GM23338 (cell line): ENCODE measurements around the gene CROCC2. TPM values are rescaled to one million over a fixed set of nuclear protein-coding genes. Genes with fewer than 3 reads are reported as not detected.

Experiments used
- ATAC-seq: fragments of 200-7000 bp; cut with Tn5 transposase; 3 replicates; pipeline ENCODE4 v1.9.1; 2020
- DNase-seq: peaks from one replicate; pipeline ENCODE4 v3.0.0-alpha.2; 2015; ENCODE audit warnings: low spot score
- H2AFZ ChIP-seq: fragments of 200-600 bp; sonication (generic); 2 replicates; pipeline ENCODE4 v1.8.0; 2016; ENCODE audit warnings: antibody characterized with exemption, mild to moderate bottlenecking, moderate library complexity
- H3F3A ChIP-seq: fragments of 200-600 bp; sonication (generic); replicated peaks from 2 replicates; pipeline ENCODE4 v1.8.0; 2017; ENCODE audit warnings: antibody characterized with exemption, mixed run types, low read depth
- H3K27ac ChIP-seq: fragments of 200-600 bp; sonication (generic); 2 replicates; pipeline ENCODE4 v1.6.1; 2016; ENCODE audit warnings: low read depth
- H3K27me3 ChIP-seq: fragments of 200-600 bp; sonication (generic); 2 replicates; pipeline ENCODE4 v1.8.0; 2016; ENCODE audit warnings: mild to moderate bottlenecking, mixed run types, moderate library complexity; ENCODE audit not compliant: insufficient read depth
- H3K36me3 ChIP-seq: fragments of 200-600 bp; sonication (generic); 2 replicates; pipeline ENCODE4 v1.8.0; 2016; ENCODE audit warnings: mild to moderate bottlenecking; ENCODE audit not compliant: insufficient read depth
- H3K4me1 ChIP-seq: fragments of 200-600 bp; sonication (generic); 2 replicates; pipeline ENCODE4 v1.8.0; 2016; ENCODE audit warnings: mild to moderate bottlenecking, moderate library complexity; ENCODE audit not compliant: insufficient read depth
- H3K4me2 ChIP-seq: fragments of 200-600 bp; sonication (generic); 2 replicates; pipeline ENCODE4 v1.7.1; 2017; ENCODE audit warnings: mixed run types
- H3K4me3 ChIP-seq: fragments of 200-600 bp; sonication (generic); 2 replicates; pipeline ENCODE4 v1.6.1; 2016; ENCODE audit warnings: mixed run types
- H3K79me2 ChIP-seq: fragments of 200-600 bp; sonication (generic); replicated peaks from 2 replicates; pipeline ENCODE4 v1.8.0; 2017; ENCODE audit warnings: mild to moderate bottlenecking; ENCODE audit not compliant: insufficient read depth
- H3K9me2 ChIP-seq: fragments of 200-600 bp; sonication (generic); 2 replicates; pipeline ENCODE4 v1.8.0; 2017; ENCODE audit not compliant: insufficient read depth
- H4K20me1 ChIP-seq: fragments of 200-600 bp; sonication (generic); replicated peaks from 2 replicates; pipeline ENCODE4 v1.8.0; 2017; ENCODE audit warnings: mild to moderate bottlenecking; ENCODE audit not compliant: insufficient read depth
- H3K27ac Mint-ChIP-seq: 2 replicates; pipeline ENCODE4 v1.8.0; 2020; ENCODE audit warnings: inconsistent platforms, mild to moderate bottlenecking, moderate library complexity, mixed read lengths
- H3K27me3 Mint-ChIP-seq: 3 replicates; pipeline ENCODE4 v1.8.0; 2022; ENCODE audit warnings: low read depth, mild to moderate bottlenecking, moderate library complexity, mixed read lengths, inconsistent platforms; ENCODE audit not compliant: insufficient read depth, poor library complexity
- H3K36me3 Mint-ChIP-seq: 3 replicates; pipeline ENCODE4 v1.8.0; 2021; ENCODE audit warnings: low read depth, mild to moderate bottlenecking, inconsistent platforms, moderate library complexity, mixed read lengths
- H3K4me1 Mint-ChIP-seq: 3 replicates; pipeline ENCODE4 v1.8.0; 2020; ENCODE audit warnings: mild to moderate bottlenecking, inconsistent platforms, mixed read lengths
- H3K4me3 Mint-ChIP-seq: 3 replicates; pipeline ENCODE4 v1.8.0; 2021; ENCODE audit warnings: moderate library complexity, mild to moderate bottlenecking, inconsistent platforms, mixed read lengths
- H3K9me3 Mint-ChIP-seq: 3 replicates; pipeline ENCODE4 v1.8.0; 2020; ENCODE audit warnings: moderate library complexity, mild to moderate bottlenecking, inconsistent platforms, mixed read lengths
- CREB1 ChIP-seq: fragments of 250-450 bp; sonication (Bioruptor Pico); IDR thresholded peaks from 2 replicates; pipeline ENCODE4 v1.5.0; 2020; ENCODE audit warnings: low read depth, mild to moderate bottlenecking, moderate library complexity
- CTCF ChIP-seq, 2 experiments: fragments of 200-600 bp in 1 of 2; sonication (generic) in 1 of 2; conservative IDR thresholded peaks; 2 replicates each; pipeline versions ENCODE4 v1.5.1 to v1.6.1; 2016 to 2017; ENCODE audit warnings: antibody characterized with exemption in 2 of 2, low read depth in 2 of 2, mild to moderate bottlenecking in 2 of 2, moderate library complexity in 1 of 2
- ETS1 ChIP-seq: IDR thresholded peaks from 2 replicates; pipeline ENCODE4 v1.6.1; 2016; ENCODE audit warnings: antibody characterized with exemption
- EZH2 ChIP-seq: fragments of 200-600 bp; sonication (generic); IDR thresholded peaks from one replicate; pipeline ENCODE4 v1.8.0; 2017; ENCODE audit warnings: antibody characterized with exemption, mild to moderate bottlenecking, low read depth; ENCODE audit not compliant: unreplicated experiment
- EZH2phosphoT487 ChIP-seq: fragments of 200-600 bp; sonication (generic); IDR thresholded peaks from one replicate; pipeline ENCODE4 v1.8.1; 2018; ENCODE audit warnings: antibody characterized with exemption; ENCODE audit not compliant: unreplicated experiment
- JUNB ChIP-seq: IDR thresholded peaks from one replicate; pipeline ENCODE4 v1.6.1; 2016; ENCODE audit warnings: antibody characterized with exemption; ENCODE audit not compliant: unreplicated experiment
- NANOG ChIP-seq: IDR thresholded peaks from 2 replicates; pipeline ENCODE4 v1.6.1; 2016; ENCODE audit warnings: antibody characterized with exemption, borderline replicate concordance
- STAT1 ChIP-seq: IDR thresholded peaks from one replicate; pipeline ENCODE4 v1.6.1; 2016; ENCODE audit warnings: antibody characterized with exemption; ENCODE audit not compliant: unreplicated experiment
- ZNF114 ChIP-seq: fragments of 250-450 bp; sonication (Bioruptor Pico); IDR thresholded peaks from 2 replicates; pipeline ENCODE4 v1.5.0; 2020; ENCODE audit warnings: mild to moderate bottlenecking, moderate library complexity
- ZNF331 ChIP-seq: fragments of 250-450 bp; sonication (Bioruptor Pico); IDR thresholded peaks from 2 replicates; pipeline ENCODE4 v1.5.0; 2020; ENCODE audit warnings: low read depth, mild to moderate bottlenecking, moderate library complexity
- polyA plus RNA-seq: library from polyadenylated mRNA; unstranded; fragments of >200 nt; fragmentation: Nextera tagmentation; extraction: Ambion mirVana; gene quantifications from 2 replicates; pipeline ENCODE4 v1.2.1, GENCODE V29; 2016
- total RNA-seq: library from RNA; depleted of rRNA; stranded (reverse); fragments of >200 nt; shearing (Covaris generic); gene quantifications from 2 replicates; pipeline ENCODE4 v1.2.3, GENCODE V29; 2014
- TF ChIP-seq, protein P1 (sequence below): IDR thresholded peaks from one replicate; pipeline ENCODE4 v1.6.1; 2018; ENCODE audit warnings: antibody characterized with exemption; ENCODE audit not compliant: unreplicated experiment

Gene CROCC2
- total and polyA plus RNA-seq, 2 experiments from 2014 or later: not detected

- TF ChIP-seq CTCF (conservative IDR thresholded peaks at IDR 0.05; ENCODE audit: low read depth in 2 of 2) (no peak), STAT1 (no peak), JUNB (no peak), NANOG (no peak), EZH2phosphoT487 (no peak), ZNF331 (no peak), CREB1 (CRISPR knock-in tag) (no peak), EZH2 (no peak)
Measured at GRCh38 chr2:240899468-240899865, 6.7 kb upstream of the CROCC2 start (continued).

DNA sequence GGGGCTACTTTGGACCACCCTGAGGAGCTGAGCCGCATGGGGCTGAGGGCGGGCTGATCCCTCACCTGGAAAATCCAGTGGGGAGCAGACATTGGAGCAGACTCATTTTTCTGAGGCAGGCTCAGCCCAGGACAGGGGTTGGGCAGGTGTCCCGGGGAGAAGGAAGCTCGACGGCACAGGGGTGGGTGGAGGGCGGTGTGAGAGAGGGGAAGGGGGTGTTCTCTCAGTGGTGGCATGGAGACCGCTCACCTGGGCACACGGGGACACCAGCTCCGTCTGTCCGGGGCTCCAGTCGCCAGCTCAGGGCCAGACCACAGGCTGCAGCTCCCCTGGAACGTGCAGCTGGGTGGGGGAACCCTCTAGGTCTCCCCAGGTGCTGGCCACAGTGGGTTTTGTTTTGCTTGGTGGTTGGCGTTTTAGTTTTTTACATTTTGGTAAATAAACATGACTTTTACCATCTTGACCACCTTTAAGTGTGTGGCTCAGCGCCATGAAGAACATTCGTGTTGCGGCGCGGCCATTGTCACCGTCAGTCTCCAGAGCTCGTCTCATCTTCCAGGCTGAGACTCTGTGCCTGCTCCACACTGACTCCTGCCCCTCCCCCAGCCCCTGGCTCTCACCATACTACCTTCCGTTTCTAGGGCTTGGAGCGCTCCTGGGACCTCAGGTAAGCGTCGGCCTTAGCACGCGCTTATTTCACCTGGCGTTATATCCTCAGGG, 5.8 kb upstream of the CROCC2 start:
- no peak overlapping the region for H3K27ac ChIP-seq
- Mint-ChIP-seq H3K4me1 (no peaks in the 10 kb centered on the region; the same call in 2 of the 3 replicates), H3K27ac (no peak overlapping the region), H3K9me3 (peaks cover 13% of the 10 kb centered on the region; the same call in 1 of the 3 replicates), H3K36me3 (no peaks in the 10 kb centered on the region), H3K4me3 (no peak overlapping the region), H3K27me3 (peaks cover 14% of the 10 kb centered on the region)
- H3K36me3 ChIP-seq: no peaks in the 10 kb centered on the region
- H2AFZ ChIP-seq: no peak overlapping the region
- no peaks in the 10 kb centered on the region for H3F3A ChIP-seq
- H3K79me2 ChIP-seq: no peaks in the 10 kb centered on the region
- H3K4me3 ChIP-seq: no peak overlapping the region
- no peaks in the 10 kb centered on the region for H3K4me1 ChIP-seq
- no peak; the same call in 2 of the 3 replicates for ATAC-seq
- no peak for DNase-seq
- H3K27me3 ChIP-seq: no peaks in the 10 kb centered on the region
- no peak overlapping the region for H3K4me2 ChIP-seq
- no peaks in the 10 kb centered on the region for H3K9me2 ChIP-seq
- H4K20me1 ChIP-seq: no peaks in the 10 kb centered on the region
- TF ChIP-seq ZNF114 (CRISPR knock-in tag) (no peak), ETS1 (no peak), ZNF331 (no peak), JUNB (no peak), NANOG (no peak), STAT1 (no peak), CREB1 (CRISPR knock-in tag) (no peak), CTCF (conservative IDR thresholded peaks at IDR 0.05; ENCODE audit: low read depth in 2 of 2) (no peak), EZH2 (no peak)
- TF ChIP-seq, protein P1, sequence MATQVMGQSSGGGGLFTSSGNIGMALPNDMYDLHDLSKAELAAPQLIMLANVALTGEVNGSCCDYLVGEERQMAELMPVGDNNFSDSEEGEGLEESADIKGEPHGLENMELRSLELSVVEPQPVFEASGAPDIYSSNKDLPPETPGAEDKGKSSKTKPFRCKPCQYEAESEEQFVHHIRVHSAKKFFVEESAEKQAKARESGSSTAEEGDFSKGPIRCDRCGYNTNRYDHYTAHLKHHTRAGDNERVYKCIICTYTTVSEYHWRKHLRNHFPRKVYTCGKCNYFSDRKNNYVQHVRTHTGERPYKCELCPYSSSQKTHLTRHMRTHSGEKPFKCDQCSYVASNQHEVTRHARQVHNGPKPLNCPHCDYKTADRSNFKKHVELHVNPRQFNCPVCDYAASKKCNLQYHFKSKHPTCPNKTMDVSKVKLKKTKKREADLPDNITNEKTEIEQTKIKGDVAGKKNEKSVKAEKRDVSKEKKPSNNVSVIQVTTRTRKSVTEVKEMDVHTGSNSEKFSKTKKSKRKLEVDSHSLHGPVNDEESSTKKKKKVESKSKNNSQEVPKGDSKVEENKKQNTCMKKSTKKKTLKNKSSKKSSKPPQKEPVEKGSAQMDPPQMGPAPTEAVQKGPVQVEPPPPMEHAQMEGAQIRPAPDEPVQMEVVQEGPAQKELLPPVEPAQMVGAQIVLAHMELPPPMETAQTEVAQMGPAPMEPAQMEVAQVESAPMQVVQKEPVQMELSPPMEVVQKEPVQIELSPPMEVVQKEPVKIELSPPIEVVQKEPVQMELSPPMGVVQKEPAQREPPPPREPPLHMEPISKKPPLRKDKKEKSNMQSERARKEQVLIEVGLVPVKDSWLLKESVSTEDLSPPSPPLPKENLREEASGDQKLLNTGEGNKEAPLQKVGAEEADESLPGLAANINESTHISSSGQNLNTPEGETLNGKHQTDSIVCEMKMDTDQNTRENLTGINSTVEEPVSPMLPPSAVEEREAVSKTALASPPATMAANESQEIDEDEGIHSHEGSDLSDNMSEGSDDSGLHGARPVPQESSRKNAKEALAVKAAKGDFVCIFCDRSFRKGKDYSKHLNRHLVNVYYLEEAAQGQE: no peak
